D721Med (cell line): ENCODE data around the gene ATPAF1.

Source experiments
- DNase-seq: peaks from one replicate; pipeline ENCODE4 v3.0.0; 2011; ENCODE audit warnings: low spot score; ENCODE audit not compliant: insufficient read length
- FAIRE-seq: peaks from 2 replicates; lab custom pipeline; 2011; peaks lifted over from hg19 to GRCh38; lab: Jason Lieb, UNC
- TF ChIP-seq, protein P1 (sequence below): IDR thresholded peaks from 2 replicates; pipeline ENCODE4 v1.5.1; 2012; ENCODE audit warnings: mild to moderate bottlenecking, control low read depth; ENCODE audit not compliant: insufficient read depth; ENCODE audit errors: missing control alignments

Gene ATPAF1

DNA sequence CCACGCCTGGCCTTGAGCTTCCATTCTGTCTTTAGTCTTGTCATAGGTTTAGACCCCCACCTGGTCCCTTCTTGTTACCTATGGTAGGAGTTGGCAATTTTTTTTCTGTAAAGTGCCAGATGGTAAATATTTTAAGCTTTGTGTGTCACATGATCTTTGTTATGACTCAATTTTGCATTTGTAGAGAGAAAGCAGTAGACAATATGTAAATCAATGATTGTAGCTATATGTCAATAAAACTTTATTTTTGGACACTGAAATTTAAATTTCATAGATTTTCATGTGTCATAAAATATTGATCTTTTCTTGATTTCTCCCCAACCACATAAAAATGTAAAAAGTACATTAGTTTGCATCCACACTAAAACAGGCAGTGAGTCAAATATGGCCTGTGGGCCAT is 72.1 kb downstream of the ATPAF1 start:
- FAIRE-seq (no peak), DNase-seq (no peak)
- TF ChIP-seq, protein P1, sequence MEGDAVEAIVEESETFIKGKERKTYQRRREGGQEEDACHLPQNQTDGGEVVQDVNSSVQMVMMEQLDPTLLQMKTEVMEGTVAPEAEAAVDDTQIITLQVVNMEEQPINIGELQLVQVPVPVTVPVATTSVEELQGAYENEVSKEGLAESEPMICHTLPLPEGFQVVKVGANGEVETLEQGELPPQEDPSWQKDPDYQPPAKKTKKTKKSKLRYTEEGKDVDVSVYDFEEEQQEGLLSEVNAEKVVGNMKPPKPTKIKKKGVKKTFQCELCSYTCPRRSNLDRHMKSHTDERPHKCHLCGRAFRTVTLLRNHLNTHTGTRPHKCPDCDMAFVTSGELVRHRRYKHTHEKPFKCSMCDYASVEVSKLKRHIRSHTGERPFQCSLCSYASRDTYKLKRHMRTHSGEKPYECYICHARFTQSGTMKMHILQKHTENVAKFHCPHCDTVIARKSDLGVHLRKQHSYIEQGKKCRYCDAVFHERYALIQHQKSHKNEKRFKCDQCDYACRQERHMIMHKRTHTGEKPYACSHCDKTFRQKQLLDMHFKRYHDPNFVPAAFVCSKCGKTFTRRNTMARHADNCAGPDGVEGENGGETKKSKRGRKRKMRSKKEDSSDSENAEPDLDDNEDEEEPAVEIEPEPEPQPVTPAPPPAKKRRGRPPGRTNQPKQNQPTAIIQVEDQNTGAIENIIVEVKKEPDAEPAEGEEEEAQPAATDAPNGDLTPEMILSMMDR: no peak

DNA sequence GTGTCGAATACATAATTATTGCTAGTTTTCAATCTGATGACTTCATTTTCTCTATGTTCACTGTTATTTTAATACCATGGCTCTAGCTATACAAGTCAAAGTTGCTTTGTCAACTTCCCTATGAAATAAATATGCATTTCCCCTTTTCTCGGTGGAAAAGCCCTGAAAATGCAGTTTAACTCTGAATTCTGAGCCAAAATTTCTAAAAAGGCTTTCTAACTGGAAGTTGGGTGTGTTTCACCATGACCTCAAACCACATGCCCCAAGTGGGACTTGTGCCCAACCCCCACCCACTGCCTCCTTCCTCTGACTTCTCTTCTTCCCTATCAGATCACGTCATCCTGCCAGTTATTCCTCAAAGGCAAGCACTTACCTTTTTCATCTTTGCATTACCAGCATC is 73.0 kb downstream of the ATPAF1 start:
- no peak for DNase-seq
- TF ChIP-seq, protein P1: no peak
- no peak for FAIRE-seq

DNA sequence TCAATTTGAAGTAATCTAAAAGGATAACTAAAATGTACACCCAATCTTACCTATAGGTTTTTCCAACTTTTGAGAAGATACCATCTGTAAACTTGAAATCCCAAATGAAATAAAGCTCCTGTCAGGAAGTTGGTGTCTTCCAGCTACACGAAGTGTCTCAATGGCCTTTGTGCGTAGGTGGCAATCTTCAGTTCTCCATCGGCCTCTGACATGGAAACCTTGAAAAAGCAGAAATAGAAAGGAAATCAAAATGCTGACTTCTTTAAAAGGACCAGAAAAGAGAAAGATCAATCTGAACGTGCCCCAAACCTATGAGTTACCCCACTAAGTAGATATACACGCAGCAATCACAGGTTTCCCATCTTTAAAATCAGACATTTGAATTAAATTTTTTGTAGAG is 74.1 kb downstream of the ATPAF1 start:
- DNase-seq (no peak), FAIRE-seq (no peak)
- TF ChIP-seq, protein P1: no peak

DNA sequence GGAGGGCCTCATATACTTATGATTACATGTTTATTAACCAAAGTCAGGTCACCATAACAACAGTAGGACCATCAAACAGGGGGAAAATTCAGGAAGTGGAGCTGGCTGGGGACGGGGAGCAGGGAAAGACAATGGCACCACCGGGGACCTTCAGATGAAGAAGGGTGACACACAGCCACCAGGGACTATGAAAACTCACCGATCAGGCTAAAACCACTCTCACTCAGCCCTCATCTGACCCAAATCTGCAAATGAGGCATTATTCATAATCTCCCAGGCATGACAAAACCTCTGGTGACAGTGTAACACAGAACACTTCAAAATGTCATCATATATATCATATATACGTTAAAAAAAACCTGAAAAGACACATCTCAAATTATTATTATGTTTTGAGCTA is 75.3 kb downstream of the ATPAF1 start:
- FAIRE-seq (no peak), DNase-seq (no peak)
- TF ChIP-seq, protein P1: no peak

DNA sequence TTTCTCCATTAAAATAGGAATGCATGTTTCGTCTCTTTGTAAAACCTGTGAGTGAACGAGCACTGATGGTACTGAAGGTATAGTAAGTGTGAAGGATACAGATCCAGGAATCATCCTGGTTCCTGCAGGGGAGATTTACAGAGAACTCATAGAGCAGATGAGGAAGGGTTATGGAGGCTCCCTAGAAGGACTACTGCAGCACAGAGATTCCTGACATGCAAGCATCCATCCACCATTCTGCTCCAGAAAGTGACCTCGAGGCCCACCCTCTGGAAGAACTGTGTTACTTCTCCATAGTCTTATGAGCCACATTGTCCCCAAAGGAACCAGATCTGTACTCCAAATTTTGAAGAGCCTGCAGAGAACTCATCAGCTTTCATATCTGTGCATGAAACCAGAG is 78.6 kb downstream of the ATPAF1 start:
- FAIRE-seq (no peak), DNase-seq (no peak)
- TF ChIP-seq, protein P1: no peak

DNA sequence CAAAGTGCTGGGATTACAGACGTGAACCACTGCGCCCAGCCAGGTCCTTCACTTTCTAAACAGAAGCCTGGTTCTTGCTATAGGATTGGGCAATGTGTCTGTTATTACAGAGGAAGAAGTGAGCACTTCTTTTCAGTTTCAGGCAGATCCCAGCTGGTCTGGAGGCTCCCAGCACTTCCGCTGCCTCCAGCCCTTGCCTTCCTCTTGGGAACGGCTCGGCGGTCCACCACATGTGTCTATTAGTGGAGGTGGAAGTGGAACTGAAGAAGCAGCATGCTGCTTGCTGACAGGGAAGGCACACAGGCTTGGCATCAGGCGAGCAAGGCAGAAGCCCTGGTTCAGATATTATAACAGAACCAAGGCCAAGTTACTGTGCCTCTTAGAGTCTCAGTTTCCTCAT is 81.1 kb downstream of the ATPAF1 start:
- no peak for DNase-seq
- FAIRE-seq: no peak
- TF ChIP-seq, protein P1: no peak

DNA sequence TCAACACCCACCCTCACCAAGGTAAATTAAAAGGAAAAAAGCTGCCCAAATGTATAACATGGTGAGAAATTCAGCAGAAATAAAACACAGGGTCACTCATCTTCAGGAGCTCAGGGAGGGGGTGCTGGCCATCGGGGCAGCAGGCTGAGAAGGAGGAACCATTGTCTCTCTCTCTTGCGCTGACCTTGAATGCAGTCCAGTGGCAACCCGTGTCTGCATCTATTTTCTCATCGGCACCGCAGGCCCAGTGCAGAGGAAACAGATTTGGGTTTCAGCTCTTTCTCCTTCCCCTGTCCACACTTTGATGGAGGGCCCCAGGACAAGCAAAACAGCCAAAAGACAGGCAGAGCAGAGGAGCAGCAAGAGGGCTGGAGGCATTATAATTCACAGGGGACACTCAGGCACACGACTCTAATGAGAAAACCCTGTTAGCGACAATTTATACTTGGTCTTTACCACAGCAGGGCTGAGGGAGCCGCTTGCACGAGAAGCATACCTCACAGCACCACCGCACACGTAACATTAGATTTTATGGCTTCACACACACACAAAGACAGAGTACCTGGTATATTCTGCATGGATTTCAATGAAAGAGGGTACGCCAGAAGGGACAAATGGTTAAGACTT is 82.7 kb downstream of the ATPAF1 start:
- DNase-seq (no peak), FAIRE-seq (no peak)
- TF ChIP-seq, protein P1: no peak
